ENCODE data around the gene DPP10.

GRCh38 chr2:115374981-115375380 is 932.5 kb downstream of the DPP10 start:
- TF ChIP-seq ZNF777 (tag by site-specific recombination; IDR thresholded peaks at IDR 0.05; ENCODE audit: borderline replicate concordance) = no peak
- TF ChIP-seq ZNF302 (tag by site-specific recombination; IDR thresholded peaks at IDR 0.05; ENCODE audit: low read depth) = no peak
- TF ChIP-seq CTCF (tag by site-specific recombination; IDR thresholded peaks at IDR 0.05) = no peak
- no peak for TF ChIP-seq ZNF2 (tag by site-specific recombination; IDR thresholded peaks at IDR 0.05)
- no peak for TF ChIP-seq ZNF140 (tag by site-specific recombination; IDR thresholded peaks at IDR 0.05)
- TF ChIP-seq INSM2 (tag by site-specific recombination; IDR thresholded peaks at IDR 0.05) = no peak
- no peak for TF ChIP-seq HIC1 (tag by site-specific recombination; IDR thresholded peaks at IDR 0.05)
- TF ChIP-seq SP2 (tag by site-specific recombination; IDR thresholded peaks at IDR 0.05) = no peak
- no peak for TF ChIP-seq ZNF239 (tag by site-specific recombination; IDR thresholded peaks at IDR 0.05)
- TF ChIP-seq ZNF292 (tag by site-specific recombination; IDR thresholded peaks at IDR 0.05; ENCODE audit: borderline replicate concordance, low read depth) = no peak
- TF ChIP-seq SP7 (tag by site-specific recombination; IDR thresholded peaks at IDR 0.05) = no peak
